Measurements from ENCODE around the gene PCDHB7.
"Not testable (repeated sequence)": the region's sequence is repeated elsewhere in the genome, so short reads cannot be mapped to it uniquely, and the experiment has no call there.

Gene PCDHB7

DNA sequence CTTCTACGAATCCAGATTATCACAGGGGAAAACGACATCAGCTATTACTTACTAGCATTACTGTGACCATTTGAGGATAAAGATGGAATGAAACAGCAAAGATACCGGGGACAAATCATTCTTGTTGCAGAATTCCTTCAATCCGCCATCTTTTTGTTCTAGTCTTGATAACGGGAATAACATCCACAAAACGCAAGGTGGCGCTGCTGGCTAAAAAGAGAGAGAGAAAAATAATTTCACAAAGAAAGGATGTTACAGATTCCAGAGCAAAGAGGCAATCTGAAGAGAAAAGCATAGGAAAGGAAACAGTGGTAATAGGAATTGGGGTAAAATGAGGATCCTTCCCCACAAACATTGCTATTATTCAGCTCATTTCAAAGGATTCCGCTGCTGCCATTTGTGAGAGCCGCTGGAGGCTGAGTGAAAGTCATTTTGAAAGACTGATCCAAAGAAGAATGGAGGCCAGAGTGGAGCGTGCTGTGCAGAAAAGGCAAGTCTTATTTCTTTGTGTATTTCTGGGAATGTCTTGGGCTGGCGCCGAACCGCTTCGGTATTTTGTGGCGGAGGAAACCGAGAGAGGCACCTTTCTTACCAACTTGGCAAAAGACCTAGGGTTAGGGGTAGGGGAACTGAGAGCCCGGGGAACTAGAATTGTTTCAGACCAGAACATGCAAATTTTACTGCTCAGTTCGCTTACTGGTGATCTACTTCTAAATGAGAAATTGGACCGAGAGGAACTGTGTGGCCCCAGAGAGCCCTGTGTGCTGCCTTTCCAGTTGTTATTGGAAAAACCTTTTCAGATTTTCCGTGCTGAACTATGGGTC is at the start of gene PCDHB7:
Gene PCDHB7, plus strand, starts transcription at position 264 of the 824 bp plus-strand sequence. Its CDS starts 192 bp downstream, at position 456.
- DNase-seq (ENCODE audit: low spot score) = peak; percentile 32

DNA sequence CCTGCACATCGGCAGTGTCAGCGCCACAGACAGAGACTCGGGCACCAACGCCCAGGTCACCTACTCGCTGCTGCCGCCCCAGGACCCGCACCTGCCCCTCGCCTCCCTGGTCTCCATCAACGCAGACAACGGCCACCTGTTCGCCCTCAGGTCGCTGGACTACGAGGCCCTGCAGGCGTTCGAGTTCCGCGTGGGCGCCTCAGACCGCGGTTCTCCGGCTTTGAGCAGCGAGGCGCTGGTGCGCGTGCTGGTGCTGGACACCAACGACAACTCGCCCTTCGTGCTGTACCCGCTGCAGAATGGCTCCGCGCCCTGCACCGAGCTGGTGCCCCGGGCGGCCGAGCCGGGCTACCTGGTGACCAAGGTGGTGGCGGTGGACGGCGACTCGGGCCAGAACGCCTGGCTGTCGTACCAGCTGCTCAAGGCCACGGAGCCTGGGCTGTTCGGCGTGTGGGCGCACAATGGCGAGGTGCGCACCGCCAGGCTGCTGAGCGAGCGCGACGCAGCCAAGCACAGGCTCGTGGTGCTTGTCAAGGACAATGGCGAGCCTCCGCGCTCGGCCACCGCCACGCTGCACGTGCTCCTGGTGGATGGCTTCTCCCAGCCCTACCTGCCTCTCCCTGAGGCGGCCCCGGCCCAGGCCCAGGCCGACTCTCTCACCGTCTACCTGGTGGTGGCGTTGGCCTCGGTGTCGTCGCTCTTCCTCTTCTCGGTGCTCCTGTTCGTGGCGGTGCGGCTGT is 48.9 kb upstream of the PCDHB7 start:
- not testable (repeated sequence) for DNase-seq (ENCODE audit: low spot score)

DNA sequence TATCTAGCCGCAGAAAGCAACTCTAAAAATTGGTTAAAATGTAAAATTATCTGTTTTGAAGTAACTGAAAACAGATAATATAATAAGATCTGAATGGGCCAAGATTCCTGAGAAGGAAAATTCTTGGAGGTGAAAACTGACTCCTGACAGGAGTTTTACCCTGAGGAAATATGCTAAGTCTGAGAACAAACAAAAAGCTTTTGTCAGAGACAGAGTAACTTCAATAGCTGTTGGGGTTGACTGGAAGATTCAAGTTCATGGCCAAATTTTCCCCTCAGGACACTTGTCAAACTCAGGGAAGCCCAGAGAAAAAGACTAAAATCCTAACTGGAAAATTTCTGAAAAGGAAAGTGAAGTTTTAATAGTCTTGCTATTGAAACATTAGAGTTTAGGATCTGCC is 45.1 kb upstream of the PCDHB7 start:
- no peak for DNase-seq (ENCODE audit: low spot score)

DNA sequence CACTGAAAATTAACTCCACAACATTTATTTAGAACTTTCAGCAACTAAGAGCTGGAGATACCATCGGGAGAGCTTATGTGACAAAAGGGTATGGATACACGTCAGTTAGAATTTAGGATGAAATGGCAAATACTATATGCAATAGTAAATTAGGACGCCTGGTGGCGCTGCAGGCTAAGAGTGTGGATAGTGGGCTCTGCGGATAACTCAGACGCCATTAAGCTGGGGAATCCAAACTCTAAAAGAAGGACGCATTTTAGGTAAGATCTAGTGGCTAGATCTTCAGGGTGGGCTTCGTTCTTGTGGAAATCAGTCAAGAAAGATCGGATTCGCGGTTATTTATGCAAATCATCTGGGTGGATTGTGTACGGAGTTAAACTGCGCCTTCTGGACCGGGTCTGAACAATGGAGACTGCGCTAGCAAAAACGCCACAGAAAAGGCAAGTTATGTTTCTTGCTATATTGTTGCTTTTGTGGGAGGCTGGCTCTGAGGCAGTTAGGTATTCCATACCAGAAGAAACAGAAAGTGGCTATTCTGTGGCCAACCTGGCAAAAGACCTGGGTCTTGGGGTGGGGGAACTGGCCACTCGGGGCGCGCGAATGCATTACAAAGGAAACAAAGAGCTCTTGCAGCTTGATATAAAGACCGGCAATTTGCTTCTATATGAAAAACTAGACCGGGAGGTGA is 37.3 kb upstream of the PCDHB7 start, which contains the start of gene PCDHB5:
Gene PCDHB5, plus strand, starts transcription at position 177 of the 688 bp plus-strand sequence. Its CDS starts 229 bp downstream, at position 406.
- peak; percentile 53 for DNase-seq (ENCODE audit: low spot score)

DNA sequence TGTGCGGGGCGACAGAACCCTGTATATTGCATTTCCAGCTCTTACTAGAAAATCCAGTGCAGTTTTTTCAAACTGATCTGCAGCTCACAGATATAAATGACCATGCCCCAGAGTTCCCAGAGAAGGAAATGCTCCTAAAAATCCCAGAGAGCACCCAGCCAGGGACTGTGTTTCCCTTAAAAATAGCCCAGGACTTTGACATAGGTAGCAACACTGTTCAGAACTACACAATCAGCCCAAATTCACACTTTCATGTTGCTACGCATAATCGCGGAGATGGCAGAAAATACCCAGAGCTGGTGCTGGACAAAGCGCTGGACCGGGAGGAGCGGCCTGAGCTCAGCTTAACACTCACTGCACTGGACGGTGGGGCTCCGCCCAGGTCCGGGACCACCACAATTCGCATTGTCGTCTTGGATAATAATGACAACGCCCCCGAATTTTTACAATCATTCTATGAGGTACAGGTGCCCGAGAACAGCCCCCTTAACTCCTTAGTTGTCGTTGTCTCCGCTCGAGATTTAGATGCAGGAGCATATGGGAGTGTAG is 36.7 kb upstream of the PCDHB7 start:
- no peak for DNase-seq (ENCODE audit: low spot score)

DNA sequence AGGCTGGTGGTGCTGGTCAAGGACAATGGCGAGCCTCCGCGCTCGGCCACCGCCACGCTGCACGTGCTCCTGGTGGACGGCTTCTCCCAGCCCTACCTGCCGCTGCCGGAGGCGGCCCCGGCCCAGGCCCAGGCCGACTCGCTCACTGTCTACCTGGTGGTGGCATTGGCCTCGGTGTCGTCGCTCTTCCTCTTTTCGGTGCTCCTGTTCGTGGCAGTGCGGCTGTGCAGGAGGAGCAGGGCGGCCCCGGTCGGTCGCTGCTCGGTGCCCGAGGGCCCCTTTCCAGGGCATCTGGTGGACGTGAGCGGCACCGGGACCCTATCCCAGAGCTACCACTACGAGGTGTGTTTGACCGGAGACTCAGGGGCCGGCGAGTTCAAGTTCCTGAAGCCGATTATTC is 35.1 kb upstream of the PCDHB7 start:
- not testable (repeated sequence) for DNase-seq (ENCODE audit: low spot score)

DNA sequence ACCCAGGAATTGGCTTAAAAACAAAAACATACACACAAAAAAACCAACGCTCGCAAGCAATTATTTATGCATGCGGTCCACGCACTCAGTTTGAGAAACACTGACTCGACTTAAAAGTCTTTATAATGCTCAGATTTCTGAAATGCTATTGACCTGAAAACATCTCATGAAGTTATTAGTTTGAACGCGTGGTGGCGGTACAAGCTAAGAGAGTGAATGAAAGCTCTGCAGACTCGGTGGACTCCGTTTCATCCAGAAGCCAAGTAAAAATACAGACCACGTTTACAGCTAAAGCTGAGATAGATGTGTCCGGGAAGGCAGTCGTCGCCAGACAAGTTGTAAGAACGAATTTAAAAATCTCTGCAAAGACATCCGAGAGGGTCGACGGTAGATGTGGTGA is 22.6 kb upstream of the PCDHB7 start, which contains the start of gene PCDHB6:
Gene PCDHB6, plus strand, starts transcription at position 246 of the 400 bp plus-strand sequence. CDS start 201 bp downstream, outside the sequence.
- peak; percentile 36 for DNase-seq (ENCODE audit: low spot score)

DNA sequence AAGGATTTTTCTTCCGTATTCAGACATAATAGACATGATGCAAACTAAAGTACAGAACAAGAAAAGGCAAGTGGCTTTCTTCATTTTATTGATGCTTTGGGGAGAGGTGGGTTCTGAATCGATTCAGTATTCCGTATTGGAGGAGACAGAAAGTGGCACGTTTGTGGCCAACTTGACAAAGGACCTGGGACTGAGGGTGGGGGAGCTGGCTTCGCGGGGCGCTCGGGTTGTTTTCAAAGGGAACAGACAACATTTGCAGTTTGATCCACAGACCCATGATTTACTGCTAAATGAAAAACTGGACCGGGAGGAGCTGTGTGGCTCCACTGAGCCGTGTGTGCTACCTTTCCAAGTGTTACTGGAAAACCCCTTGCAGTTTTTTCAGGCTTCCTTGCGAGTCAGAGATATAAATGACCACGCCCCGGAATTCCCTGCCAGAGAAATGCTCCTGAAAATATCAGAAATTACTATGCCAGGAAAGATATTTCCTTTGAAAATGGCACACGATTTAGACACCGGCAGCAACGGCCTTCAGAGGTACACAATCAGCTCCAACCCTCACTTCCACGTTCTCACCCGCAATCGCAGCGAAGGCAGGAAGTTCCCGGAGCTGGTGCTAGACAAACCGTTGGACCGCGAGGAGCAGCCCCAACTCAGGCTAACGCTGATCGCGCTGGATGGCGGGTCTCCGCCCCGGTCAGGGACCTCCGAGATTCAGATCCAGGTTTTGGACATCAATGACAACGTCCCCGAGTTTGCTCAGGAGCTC is 22.0 kb upstream of the PCDHB7 start:
- DNase-seq (ENCODE audit: low spot score) = no peak

DNA sequence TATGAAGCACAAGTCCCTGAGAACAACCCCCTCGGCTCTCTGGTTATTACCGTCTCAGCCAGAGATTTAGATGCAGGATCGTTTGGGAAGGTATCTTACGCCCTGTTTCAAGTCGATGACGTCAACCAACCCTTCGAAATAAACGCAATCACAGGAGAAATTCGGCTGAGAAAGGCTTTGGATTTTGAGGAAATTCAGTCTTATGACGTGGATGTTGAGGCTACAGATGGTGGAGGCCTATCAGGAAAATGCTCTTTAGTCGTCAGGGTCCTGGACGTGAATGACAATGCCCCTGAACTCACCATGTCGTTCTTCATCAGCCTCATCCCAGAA is 21.5 kb upstream of the PCDHB7 start:
- no peak for DNase-seq (ENCODE audit: low spot score)

DNA sequence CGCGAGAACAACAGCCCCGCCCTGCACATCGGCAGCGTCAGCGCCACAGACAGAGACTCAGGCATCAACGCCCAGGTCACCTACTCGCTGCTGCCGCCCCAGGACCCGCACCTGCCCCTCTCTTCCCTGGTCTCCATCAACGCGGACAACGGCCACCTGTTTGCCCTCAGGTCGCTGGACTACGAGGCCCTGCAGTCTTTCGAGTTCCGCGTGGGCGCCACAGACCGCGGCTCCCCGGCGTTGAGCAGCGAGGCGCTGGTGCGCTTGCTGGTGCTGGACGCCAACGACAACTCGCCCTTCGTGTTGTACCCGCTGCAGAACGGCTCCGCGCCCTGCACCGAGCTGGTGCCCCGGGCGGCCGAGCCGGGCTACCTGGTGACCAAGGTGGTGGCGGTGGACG is 20.8 kb upstream of the PCDHB7 start:
- not testable (repeated sequence) for DNase-seq (ENCODE audit: low spot score)

DNA sequence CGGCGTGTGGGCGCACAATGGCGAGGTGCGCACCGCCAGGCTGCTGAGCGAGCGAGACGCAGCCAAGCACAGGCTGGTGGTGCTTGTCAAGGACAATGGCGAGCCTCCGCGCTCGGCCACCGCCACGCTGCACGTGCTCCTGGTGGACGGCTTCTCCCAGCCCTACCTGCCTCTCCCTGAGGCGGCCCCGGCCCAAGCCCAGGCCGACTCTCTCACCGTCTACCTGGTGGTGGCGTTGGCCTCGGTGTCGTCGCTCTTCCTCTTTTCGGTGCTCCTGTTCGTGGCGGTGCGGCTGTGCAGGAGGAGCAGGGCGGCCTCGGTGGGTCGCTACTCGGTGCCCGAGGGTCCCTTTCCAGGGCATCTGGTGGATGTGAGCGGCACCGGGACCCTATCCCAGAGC is 20.3 kb upstream of the PCDHB7 start:
- not testable (repeated sequence) for DNase-seq (ENCODE audit: low spot score)

DNA sequence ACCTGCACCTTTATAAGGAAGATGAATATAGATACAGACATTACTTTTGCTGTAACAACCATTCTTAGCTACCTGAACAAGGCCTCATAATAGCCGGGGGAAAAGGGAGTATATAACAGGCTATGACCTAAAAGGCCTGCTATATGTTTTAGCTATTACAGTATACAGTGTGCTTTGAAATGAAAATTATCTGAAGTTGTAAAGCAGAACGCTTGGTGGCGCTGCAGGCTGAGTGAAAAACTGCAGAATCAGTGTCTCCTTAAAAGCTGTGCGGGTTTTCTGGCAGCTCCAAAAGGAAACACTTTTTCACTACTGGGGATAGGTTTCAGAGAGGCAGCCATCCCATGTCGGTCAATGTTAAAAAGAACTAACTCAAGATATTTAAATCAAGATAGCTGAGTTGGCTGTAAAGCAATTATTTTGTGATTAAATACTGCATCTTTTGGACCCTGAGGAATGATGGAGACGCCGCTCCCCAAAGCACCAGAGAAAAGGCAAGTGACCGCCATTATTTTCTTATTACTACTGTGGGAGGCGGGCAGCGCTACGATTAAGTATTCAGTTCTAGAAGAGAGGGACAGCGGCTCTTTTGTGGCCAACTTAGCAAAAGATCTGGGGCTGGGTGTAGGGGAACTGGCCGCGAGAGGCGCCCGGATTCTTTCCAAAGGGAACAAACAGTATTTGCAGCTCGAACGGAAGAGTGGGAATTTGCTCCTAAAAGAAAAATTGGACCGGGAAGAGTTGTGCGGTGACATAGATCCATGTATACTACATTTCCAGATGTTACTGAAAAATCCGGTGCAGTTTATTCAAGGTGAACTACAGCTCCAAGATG is 16.7 kb upstream of the PCDHB7 start:
- no peak for DNase-seq (ENCODE audit: low spot score)

DNA sequence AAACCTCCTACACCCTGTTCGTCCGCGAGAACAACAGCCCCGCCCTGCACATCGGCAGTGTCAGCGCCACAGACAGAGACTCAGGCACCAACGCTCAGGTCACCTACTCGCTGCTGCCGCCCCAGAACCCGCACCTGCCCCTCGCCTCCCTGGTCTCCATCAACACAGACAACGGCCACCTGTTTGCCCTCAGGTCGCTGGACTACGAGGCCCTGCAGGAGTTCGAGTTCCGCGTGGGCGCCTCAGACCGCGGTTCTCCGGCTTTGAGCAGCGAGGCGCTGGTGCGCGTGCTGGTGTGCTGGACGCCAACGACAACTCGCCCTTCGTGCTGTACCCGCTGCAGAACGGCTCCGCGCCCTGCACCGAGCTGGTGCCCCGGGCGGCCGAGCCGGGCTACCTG is 15.1 kb upstream of the PCDHB7 start:
- not testable (repeated sequence) for DNase-seq (ENCODE audit: low spot score)

DNA sequence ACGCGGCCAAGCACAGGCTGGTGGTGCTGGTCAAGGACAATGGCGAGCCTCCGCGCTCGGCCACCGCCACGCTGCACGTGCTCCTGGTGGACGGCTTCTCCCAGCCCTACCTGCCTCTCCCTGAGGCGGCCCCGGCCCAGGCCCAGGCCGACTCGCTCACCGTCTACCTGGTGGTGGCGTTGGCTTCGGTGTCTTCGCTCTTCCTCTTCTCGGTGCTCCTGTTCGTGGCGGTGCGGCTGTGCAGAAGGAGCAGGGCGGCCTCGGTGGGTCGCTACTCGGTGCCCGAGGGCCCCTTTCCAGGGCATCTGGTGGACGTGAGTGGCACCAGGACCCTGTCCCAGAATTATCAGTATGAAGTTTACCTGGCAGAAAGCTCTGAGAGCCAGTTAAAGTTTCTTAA is 14.5 kb upstream of the PCDHB7 start:
- not testable (repeated sequence) for DNase-seq (ENCODE audit: low spot score)

DNA sequence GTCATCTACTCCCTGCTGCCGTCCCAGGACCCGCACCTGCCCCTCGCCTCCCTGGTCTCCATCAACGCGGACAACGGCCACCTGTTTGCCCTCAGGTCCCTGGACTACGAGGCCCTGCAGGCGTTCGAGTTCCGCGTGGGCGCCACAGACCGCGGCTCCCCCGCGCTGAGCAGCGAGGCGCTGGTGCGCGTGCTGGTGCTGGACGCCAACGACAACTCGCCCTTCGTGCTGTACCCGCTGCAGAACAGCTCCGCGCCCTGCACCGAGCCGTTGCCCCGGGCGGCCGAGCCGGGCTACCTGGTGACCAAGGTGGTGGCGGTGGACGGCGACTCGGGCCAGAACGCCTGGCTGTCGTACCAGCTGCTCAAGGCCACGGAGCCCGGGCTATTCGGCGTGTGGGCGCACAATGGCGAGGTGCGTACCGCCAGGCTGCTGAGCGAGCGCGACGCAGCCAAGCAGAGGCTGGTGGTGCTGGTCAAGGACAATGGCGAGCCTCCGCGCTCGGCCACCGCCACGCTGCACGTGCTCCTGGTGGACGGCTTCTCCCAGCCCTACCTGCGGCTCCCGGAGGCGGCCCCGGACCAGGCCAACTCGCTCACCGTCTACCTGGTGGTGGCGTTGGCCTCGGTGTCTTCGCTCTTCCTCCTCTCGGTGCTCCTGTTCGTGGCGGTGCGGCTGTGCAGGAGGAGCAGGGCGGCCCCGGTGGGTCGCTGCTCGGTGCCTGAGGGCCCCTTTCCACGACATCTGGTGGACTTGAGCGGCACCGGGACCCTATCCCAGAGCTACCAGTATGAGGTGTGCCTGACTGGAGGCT is 2.1 kb downstream of the PCDHB7 start:
- not testable (repeated sequence) for DNase-seq (ENCODE audit: low spot score)

DNA sequence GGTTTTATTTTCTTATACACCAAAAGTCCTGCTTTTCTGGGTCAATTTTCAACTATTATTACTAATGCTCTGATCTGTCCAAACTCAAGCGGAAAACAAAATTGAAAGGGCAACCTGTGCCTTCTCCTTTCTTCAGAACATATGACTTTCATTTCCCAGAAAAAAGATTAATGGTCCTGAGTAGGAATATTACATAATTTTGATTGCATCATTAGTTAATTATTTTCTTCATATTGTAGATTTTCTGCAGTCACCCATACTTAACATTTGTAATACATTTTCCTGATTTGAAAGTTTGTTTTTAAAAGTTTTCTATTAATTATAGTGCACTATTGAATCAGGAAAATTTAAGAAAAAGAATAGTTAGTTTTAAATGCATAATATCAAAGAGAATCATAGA is 3.5 kb downstream of the PCDHB7 start:
- no peak for DNase-seq (ENCODE audit: low spot score)

DNA sequence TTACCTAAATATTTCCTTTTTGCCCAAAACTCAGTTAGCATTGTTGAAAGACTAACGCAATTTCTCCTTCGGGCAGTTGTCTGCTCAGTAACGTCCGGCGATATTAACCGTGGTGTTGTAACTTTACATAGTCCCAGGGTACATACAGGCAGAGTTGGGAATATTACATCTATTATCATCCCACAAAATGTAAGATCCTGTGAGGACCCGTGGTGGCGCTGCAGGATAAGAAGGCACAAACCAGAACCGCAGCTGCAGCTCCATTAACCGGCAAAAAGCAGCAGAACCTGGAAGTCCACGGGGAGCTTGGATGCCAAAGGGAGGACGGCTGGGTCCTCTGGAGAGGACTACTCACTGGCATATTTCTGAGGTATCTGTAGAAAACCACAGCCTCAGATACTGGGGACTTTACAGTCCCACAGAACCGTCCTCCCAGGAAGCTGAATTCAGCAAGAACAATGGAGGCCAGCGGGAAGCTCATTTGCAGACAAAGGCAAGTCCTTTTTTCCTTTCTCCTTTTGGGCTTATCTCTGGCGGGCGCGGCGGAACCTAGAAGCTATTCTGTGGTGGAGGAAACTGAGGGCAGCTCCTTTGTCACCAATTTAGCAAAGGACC is 5.2 kb downstream of the PCDHB7 start, which contains the start of gene PCDHB8:
Gene PCDHB8, plus strand, starts transcription at position 214 of the 615 bp plus-strand sequence. Its CDS starts 245 bp downstream, at position 459.
- DNase-seq (ENCODE audit: low spot score) = not testable (repeated sequence)

DNA sequence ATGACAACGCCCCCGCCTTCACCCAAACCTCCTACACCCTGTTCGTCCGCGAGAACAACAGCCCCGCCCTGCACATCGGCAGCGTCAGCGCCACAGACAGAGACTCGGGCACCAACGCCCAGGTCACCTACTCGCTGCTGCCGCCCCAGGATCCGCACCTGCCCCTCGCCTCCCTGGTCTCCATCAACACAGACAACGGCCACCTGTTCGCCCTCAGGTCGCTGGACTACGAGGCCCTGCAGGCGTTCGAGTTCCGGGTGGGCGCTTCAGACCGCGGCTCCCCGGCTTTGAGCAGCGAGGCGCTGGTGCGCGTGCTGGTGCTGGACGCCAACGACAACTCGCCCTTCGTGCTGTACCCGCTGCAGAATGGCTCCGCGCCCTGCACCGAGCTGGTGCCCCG is 6.9 kb downstream of the PCDHB7 start:
- DNase-seq (ENCODE audit: low spot score) = not testable (repeated sequence)

DNA sequence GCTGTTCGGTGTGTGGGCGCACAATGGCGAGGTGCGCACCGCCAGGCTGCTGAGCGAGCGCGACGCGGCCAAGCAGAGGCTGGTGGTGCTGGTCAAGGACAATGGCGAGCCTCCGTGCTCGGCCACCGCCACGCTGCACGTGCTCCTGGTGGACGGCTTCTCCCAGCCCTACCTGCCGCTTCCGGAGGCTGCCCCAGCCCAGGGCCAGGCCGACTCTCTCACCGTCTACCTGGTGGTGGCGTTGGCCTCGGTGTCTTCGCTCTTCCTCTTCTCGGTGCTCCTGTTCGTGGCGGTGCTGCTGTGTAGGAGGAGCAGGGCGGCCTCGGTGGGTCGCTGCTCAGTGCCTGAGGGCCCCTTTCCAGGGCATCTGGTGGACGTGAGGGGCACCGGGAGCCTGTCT is 7.4 kb downstream of the PCDHB7 start:
- not testable (repeated sequence) for DNase-seq (ENCODE audit: low spot score)
